ENCODE measurements around the gene B3GLCT. TPM values are rescaled to one million over a fixed set of nuclear protein-coding genes. Genes with fewer than 3 reads are reported as not detected.

B3GLCT gene
- polyA plus RNA-seq, 1 of the 3 experiments (the other 2 are of a cell fraction) = 2.4 TPM

DNA sequence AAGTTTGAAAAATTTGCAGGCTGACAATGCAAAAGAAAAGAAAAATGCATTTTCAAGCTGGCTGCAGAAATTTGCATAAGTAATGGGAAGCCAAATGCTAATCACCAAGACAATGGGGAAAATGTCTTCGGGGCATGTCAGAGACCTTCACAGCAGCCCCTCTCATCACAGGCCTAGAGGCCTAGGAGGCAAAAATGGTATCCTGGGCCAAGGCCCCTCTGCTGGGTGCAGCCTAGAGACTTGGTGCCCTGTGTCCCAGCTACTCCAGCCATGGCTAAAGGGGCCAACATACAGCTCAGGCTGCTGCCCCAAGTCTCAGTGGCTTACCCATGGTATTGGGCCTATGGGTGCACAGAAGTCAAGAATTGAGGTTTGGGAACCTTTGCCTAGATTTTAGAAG lies 155.2 kb downstream of the B3GLCT start:
- Histone ChIP-seq H3F3A (replicated peaks; ENCODE audit: insufficient read depth) (no peaks in the 10 kb centered on the region), H3K9ac (no peak overlapping the region), H3K9me2 (no peaks in the 10 kb centered on the region), H3K4me3 (ENCODE audit: low read depth in 2 of 2, low read length in 1 of 2) (no peak overlapping the region), H3K27ac (ENCODE audit: low read depth in 2 of 2, low read length in 1 of 2) (no peak overlapping the region), H3K36me3 (replicated peaks in 1 of 2; ENCODE audit: control insufficient read depth in 1 of 2, insufficient read depth in 2 of 2, low read length in 1 of 2) (no peaks in the 10 kb centered on the region), H4K20me1 (ENCODE audit: insufficient read depth) (no peaks in the 10 kb centered on the region), H3K4me2 (no peak overlapping the region), H2AFZ (ENCODE audit: low read depth) (no peak overlapping the region), H3K4me1 (ENCODE audit: control insufficient read depth in 1 of 2, insufficient read depth in 2 of 2, low read depth in 1 of 2, low read length in 1 of 2) (no peaks in the 10 kb centered on the region), H3K79me2 (ENCODE audit: insufficient read depth) (no peaks in the 10 kb centered on the region), H3K27me3 (ENCODE audit: insufficient read depth) (no peaks in the 10 kb centered on the region), H3K9me3 (no peaks in the 10 kb centered on the region)
- WGBS (ENCODE audit: low lambda C conversion rate) = 0% methylated on average over 1 of the region's 1 CpG
- ChIA-PET POLR2A (no interaction called here), CTCF (no interaction called here)
- DNase-seq = no peak
- no peak for TF ChIP-seq JUND (IDR thresholded peaks at IDR 0.05)
- TF ChIP-seq RCOR1 (IDR thresholded peaks at IDR 0.05; ENCODE audit: low read length) = no peak
- TF ChIP-seq, protein P1, sequence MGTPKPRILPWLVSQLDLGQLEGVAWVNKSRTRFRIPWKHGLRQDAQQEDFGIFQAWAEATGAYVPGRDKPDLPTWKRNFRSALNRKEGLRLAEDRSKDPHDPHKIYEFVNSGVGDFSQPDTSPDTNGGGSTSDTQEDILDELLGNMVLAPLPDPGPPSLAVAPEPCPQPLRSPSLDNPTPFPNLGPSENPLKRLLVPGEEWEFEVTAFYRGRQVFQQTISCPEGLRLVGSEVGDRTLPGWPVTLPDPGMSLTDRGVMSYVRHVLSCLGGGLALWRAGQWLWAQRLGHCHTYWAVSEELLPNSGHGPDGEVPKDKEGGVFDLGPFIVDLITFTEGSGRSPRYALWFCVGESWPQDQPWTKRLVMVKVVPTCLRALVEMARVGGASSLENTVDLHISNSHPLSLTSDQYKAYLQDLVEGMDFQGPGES (IDR thresholded peaks at IDR 0.05; ENCODE audit: low read depth, low read length) = no peak
- no peak for TF ChIP-seq YY1 (IDR thresholded peaks at IDR 0.05; ENCODE audit: low read depth)
- TF ChIP-seq FOXJ3 (CRISPR knock-in tag; IDR thresholded peaks at IDR 0.05) = no peak
- TF ChIP-seq MAX (IDR thresholded peaks at IDR 0.05; ENCODE audit: low read depth) = no peak
- no peak for TF ChIP-seq FOXM1 (IDR thresholded peaks at IDR 0.05; ENCODE audit: low read depth)
- TF ChIP-seq CTCF (IDR thresholded peaks at IDR 0.05) = no peak

- no peak for TF ChIP-seq EP300 (IDR thresholded peaks at IDR 0.05; ENCODE audit: borderline replicate concordance in 1 of 2, low read depth in 1 of 2, low read length in 1 of 2)
- TF ChIP-seq RAD21 (IDR thresholded peaks at IDR 0.05; ENCODE audit: low read length) = no peak
- no peak for TF ChIP-seq FOXJ3 (CRISPR knock-in tag; IDR thresholded peaks at IDR 0.05)
- Histone ChIP-seq H3F3A (replicated peaks; ENCODE audit: insufficient read depth) (no peaks in the 10 kb centered on the region), H2AFZ (ENCODE audit: low read depth) (no peak overlapping the region), H3K9me2 (no peaks in the 10 kb centered on the region), H3K9me3 (no peaks in the 10 kb centered on the region), H3K4me1 (ENCODE audit: control insufficient read depth in 1 of 2, insufficient read depth in 2 of 2, low read depth in 1 of 2, low read length in 1 of 2) (no peaks in the 10 kb centered on the region), H3K9ac (no peak overlapping the region), H4K20me1 (ENCODE audit: insufficient read depth) (no peaks in the 10 kb centered on the region), H3K27me3 (ENCODE audit: insufficient read depth) (no peaks in the 10 kb centered on the region), H3K27ac (ENCODE audit: low read depth in 2 of 2, low read length in 1 of 2) (no peak overlapping the region), H3K79me2 (ENCODE audit: insufficient read depth) (no peaks in the 10 kb centered on the region), H3K36me3 (replicated peaks in 1 of 2; ENCODE audit: control insufficient read depth in 1 of 2, insufficient read depth in 2 of 2, low read length in 1 of 2) (no peaks in the 10 kb centered on the region), H3K4me2 (no peak overlapping the region), H3K4me3 (ENCODE audit: low read depth in 2 of 2, low read length in 1 of 2) (no peak overlapping the region)
- 21% methylated on average over 3 of the region's 3 CpGs for WGBS (ENCODE audit: low lambda C conversion rate)
- DNase-seq = no peak
- POLR2A ChIA-PET = no interaction called here
- CTCF ChIA-PET = no interaction called here
Observed at GRCh38 chr13:31356991-31357390, 157.2 kb downstream of the B3GLCT start.
